ENCODE measurements around the gene SLCO2A1.

SLCO2A1 gene

GRCh38 chr3:133899311-133899710, 130.4 kb downstream of the SLCO2A1 start:
- no peak for DNase-seq (ENCODE audit: low spot score)

GRCh38 chr3:133897547-133897946, 132.2 kb downstream of the SLCO2A1 start:
- no peak for DNase-seq (ENCODE audit: low spot score)

- DNase-seq (ENCODE audit: low spot score): no peak
Observed at GRCh38 chr3:133896002-133896761, 133.5 kb downstream of the SLCO2A1 start.

GRCh38 chr3:133895208-133896001, 134.3 kb downstream of the SLCO2A1 start, which contains the start of gene RAB6B:
Gene RAB6B, minus strand, starts transcription at chr3:133895882. Its CDS starts 416 bp downstream, at chr3:133895466.
- DNase-seq (ENCODE audit: low spot score): no peak

GRCh38 chr3:133894353-133895207, 135.1 kb downstream of the SLCO2A1 start:
- no peak for DNase-seq (ENCODE audit: low spot score)

- no peak for DNase-seq (ENCODE audit: low spot score)
Observed at GRCh38 chr3:133893683-133894352, 135.9 kb downstream of the SLCO2A1 start.

- DNase-seq (ENCODE audit: low spot score): no peak
Observed at GRCh38 chr3:133892541-133893231, 137.0 kb downstream of the SLCO2A1 start.

GRCh38 chr3:133891662-133892378, 137.9 kb downstream of the SLCO2A1 start:
- DNase-seq (ENCODE audit: low spot score): no peak

GRCh38 chr3:133890972-133891644, 138.6 kb downstream of the SLCO2A1 start:
- no peak for DNase-seq (ENCODE audit: low spot score)

- no peak for DNase-seq (ENCODE audit: low spot score)
Observed at GRCh38 chr3:133890037-133890436, 139.7 kb downstream of the SLCO2A1 start.

GRCh38 chr3:133888726-133889340, 140.9 kb downstream of the SLCO2A1 start:
- DNase-seq (ENCODE audit: low spot score): no peak

GRCh38 chr3:133887803-133888703, 141.7 kb downstream of the SLCO2A1 start:
- no peak for DNase-seq (ENCODE audit: low spot score)

- no peak for DNase-seq (ENCODE audit: low spot score)
Observed at GRCh38 chr3:133887074-133887802, 142.5 kb downstream of the SLCO2A1 start.

- no peak for DNase-seq (ENCODE audit: low spot score)
Observed at GRCh38 chr3:133886031-133886722, 143.5 kb downstream of the SLCO2A1 start.

- DNase-seq (ENCODE audit: low spot score): no peak
Observed at GRCh38 chr3:133884887-133885711, 144.6 kb downstream of the SLCO2A1 start.
